Measurements from ENCODE around the gene TUBA3E. TPM values are rescaled to one million over a fixed set of nuclear protein-coding genes. Genes with fewer than 3 reads are reported as not detected.

The TUBA3E gene
- 0.09 TPM in 1 of 2 replicates, not detected in the other for total RNA-seq

DNA sequence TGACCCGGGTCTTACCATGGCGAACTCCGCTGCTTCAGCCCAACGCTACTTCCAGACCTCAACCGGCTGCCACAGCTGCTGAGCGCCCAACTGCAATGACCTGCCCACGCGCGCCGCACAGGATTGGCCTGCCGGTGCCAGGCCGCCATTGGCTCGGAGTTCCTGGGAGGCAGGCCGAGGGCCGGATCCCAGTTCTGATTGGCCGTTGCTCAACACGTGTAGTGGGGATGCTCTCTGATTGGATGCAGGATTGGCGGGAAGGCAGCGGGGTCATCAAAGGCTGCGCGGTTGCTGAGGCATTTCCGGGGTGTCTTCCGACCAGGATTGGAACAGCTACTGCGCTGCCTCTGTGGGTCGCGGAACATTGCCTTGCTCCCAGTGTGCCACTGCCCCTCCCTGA is at the start of gene TUBA3E:
TUBA3E (minus strand) TSS at position 97 of the 400 bp plus-strand sequence; CDS start at position 18, 79 bp downstream.

DNA sequence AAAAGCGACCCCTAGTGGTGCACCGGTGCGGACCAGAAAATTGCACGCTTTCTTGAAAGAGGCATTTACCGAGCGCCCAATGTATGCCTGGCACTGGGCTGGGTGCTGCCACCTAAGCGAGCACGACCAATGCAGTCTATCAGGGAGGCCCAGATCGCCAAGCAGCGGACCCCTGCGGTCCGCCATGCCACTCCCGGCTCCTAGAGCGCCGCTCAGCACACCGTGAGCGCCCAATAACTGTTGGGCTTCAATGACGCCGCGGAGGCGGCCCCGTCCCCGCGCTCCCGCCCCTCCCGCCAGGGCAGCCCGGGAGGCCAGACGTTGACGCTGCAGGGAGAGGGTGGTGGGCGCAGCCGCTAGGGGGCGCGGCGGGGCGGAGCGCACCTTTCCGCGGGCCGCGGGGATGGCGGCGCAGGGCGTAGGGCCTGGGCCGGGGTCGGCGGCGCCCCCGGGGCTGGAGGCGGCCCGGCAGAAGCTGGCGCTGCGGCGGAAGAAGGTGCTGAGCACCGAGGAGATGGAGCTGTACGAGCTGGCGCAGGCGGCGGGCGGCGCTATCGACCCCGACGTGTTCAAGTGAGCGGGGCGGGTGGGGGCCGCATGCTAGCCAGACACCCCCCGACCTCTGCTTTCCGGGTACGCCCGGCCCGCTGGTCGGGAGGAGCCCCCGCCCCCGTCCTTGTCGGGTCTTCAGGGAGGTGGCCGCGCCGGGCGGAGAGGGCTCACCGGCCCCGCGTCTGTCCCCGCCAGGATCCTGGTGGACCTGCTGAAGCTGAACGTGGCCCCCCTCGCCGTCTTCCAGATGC is 16.2 kb downstream of the TUBA3E start, which contains the start of gene MZT2B:
MZT2B (plus strand) TSS at position 383 of the 803 bp plus-strand sequence; CDS start at position 404, 21 bp downstream.

DNA sequence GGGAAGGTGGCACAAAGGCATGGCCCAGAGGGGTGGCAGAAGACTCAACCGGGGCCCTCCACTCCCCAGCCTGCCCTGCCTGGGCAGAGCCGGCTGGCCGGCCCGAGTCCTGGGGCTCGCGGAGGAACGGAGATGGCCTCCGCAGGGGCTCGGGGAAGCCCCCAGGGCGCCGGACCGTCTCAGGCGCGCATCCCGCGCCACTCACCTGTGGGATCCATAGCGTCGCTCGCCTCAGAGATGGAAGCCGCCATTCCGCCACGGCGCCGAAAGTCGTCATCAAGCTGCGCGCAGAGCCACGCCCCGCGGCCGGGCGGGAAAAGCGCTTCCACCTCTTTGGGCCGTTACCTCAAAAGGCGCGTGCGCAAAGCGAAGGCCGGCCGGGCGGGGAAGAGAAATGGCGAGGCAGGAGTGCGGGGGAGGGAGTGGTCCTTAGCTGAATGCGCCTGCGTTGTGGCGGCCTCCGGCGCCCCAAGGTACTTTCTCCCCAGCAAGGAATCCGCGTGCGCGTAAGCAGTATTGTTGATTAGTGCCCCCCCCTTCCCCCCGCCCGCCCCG is 16.8 kb downstream of the TUBA3E start, which contains the start of gene SMPD4:
SMPD4 (minus strand) TSS at position 278 of the 555 bp plus-strand sequence. CDS start 5,010 bp downstream, outside the sequence.

DNA sequence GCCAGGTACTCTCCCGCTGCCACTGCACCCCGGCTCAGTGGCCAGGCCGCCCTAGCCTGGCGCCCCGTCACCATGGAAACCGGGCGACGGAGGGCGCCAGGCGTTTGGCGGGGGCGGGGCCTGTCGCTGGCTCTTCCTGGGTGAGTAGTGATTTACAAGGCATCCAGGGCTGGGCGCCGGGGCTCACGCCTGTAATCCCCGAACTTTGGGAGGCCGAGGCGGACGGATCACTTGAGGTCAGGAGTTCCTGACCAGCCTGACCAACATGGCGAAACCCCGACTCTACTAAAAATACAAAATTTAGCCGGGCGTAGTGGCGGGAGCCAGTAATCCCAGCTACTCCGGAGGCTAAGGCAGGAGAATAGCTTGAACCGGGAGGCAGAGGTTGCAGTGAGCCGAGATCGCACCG is 53.2 kb downstream of the TUBA3E start, which contains the start of gene CCDC74B:
CCDC74B (minus strand) TSS at position 107 of the 409 bp plus-strand sequence. CDS start 116 bp downstream, outside the sequence.

Other genes with a start within 250 kb of the TUBA3E start
- not detected in 2 replicates for gene RAB6C, start 218.8 kb downstream of the TUBA3E start, total RNA-seq
- not detected in 2 replicates for gene POTEF, start 69.2 kb downstream of the TUBA3E start, total RNA-seq
- 4.8 and 9.5 TPM in 2 replicates for gene CCDC74B, start 53.3 kb downstream of the TUBA3E start, total RNA-seq
- 11.0 and 24.6 TPM in 2 replicates for gene SMPD4, start 16.8 kb downstream of the TUBA3E start, total RNA-seq
- 66.9 and 144 TPM in 2 replicates for gene MZT2B, start 16.2 kb downstream of the TUBA3E start, total RNA-seq
- gene IMP4, start 144.5 kb upstream of the TUBA3E start, total RNA-seq: 70.7 and 98.1 TPM in 2 replicates
- gene PTPN18, start 157.6 kb upstream of the TUBA3E start, total RNA-seq: 9.5 and 17.5 TPM in 2 replicates

Measured in smooth muscle cell of the umbilical artery (primary cell).